ENCODE measurements around the gene ARL17B.
"Not testable (repeated sequence)": the region's sequence is repeated elsewhere in the genome, so short reads cannot be mapped to it uniquely, and the experiment has no call there.

Gene ARL17B

DNA sequence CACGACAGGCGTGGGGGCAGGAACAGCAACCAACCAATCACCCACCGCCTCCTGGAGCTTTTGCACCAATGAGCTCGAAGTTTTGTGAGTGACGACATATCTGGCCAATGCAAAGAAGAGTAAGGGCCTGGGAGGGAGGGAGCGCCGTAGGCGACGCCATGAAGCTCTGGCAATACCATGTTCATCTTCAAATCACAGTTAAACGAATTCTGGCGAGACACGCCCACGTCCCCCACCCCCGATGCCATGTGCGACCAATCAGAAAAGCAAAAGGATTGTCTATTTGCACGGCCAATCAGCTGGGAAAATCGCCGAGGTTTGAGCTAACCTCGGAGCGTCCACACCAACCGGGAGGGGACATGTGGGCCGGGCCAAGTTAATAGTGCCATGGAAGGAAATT is at the start of gene ARL17B:
ARL17B (minus strand) TSS at position 12 of the 400 bp plus-strand sequence. CDS start 3,369 bp downstream, outside the sequence.
- not testable (repeated sequence) for DNase-seq (ENCODE audit: low spot score)

DNA sequence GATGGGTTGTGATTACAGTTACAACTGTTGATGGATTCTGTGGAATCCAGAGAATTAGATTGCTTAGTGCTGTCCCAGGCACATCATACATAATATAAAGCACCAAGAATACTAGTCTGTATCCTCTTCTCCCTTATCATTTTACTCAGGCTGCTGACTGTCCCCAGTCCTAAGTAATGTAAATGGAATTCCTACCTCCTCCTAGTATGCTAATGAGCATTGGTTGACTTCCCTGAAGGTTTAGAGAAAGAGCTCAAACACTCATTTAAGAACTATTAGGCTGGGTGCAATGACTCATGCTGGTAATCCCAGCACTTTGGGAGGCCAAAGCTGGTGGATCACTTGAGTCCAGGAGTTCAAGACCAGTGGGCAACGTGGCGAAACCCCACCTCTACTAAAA is 48.3 kb upstream of the ARL17B start:
- DNase-seq (ENCODE audit: low spot score): not testable (repeated sequence)

DNA sequence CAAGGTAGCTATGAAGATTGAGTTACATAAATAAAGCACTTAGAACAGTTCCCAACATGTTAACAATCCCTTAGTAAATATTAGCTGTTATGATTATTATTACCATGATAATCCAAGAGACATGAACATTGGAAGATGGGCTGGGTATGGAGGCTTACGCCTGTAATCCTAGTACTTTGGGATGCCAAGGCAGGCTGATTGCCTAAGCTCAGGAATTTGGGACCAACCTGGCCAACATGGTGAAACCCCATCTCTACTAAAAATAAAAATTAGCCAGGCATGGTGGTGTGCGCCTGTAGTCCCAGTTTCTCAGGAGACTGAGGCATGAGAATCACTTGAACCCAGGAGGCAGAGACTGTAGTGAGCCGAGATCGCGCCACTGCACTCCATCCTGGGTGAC is 45.6 kb upstream of the ARL17B start:
- DNase-seq (ENCODE audit: low spot score): not testable (repeated sequence)

DNA sequence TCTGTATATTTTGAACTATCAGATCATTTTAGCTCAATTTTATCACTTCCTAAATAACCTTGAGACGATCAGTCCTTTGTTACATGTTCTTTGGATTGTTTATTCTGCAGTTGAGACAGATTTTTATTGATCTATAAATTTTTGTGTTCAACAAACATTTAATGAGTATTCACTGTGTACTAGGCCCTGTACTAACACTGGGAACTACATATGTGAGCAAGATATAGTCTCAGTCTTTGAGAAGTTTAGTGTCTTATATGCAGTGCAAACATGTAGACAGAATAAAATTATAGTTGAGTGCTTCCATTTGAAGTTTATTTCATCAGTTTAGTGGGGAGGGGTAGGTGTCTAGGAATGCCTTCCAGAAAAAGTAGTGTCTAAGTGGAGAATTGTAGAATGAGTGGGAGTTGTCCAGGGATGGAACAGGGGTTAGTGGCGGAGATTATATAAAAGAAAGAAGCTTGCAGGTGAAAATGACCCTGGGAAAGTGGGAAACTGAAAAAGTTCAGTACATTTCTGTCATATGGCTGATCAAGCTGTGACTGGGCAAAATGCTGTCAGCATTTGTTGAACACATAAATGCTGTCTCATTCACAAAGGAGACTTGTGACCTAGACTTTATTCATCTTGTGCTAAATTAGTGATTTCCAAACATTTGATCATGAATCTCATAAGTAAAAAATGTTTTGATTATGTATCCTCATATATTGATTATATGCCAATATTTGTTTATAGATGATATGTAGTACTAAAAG is 39.6 kb upstream of the ARL17B start:
- not testable (repeated sequence) for DNase-seq (ENCODE audit: low spot score)

DNA sequence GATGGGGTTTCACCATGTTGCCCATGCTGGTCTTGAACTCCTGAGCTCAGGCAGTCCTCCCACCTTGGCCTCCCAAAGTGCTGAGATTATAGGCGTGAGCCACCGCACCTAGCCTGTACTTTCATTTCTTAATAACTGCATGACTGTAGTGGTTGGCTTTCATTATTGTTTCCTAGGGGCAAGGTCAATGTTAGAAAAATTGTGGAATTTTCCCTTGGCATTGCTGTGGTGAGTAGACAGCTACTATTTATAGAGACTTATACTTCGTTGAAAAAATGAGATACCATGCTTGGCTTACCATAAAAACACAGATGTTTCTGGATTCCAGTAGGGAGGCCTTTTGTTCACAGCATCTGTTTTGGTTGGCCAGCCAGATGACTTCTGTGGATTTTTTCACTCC is 39.0 kb upstream of the ARL17B start:
- not testable (repeated sequence) for DNase-seq (ENCODE audit: low spot score)

DNA sequence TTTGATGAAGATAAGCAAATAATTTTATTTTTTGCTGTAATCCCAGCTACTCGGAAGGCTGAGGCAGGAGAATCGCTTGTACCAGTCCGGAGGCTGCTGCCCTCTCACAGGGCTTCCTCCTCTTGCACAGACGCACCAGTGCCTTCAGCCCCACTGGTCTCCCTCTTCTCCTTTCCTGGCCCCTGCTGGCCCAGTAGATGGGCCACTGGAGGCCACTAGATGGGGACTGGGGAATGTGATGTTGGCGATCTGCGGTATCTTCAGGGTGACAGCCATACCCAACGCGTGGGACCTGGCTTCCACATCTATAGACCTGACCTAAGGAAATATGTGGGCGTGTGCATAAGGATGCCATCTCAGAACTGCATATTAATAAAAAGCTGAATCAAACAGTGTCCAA is 38.4 kb upstream of the ARL17B start:
- DNase-seq (ENCODE audit: low spot score): not testable (repeated sequence)

DNA sequence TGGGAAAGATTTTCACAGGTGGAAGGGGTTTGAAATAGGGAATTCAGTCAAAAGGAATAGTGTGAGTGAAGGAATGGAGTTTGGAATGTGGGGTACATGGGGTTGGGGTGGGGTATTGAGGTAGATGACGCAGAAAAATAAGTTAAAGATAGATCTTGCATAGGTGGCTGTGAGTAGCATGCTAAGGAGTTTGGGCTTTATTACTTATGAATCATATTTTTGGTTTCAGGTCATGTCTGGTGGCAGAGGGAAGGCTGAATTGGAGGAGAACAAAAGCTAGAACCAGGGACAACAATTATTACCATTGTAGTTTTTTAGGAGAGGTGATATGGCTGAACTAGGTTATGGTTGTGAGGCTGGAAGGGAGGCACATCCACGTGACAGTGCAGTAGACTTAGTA is 34.7 kb upstream of the ARL17B start:
- not testable (repeated sequence) for DNase-seq (ENCODE audit: low spot score)

DNA sequence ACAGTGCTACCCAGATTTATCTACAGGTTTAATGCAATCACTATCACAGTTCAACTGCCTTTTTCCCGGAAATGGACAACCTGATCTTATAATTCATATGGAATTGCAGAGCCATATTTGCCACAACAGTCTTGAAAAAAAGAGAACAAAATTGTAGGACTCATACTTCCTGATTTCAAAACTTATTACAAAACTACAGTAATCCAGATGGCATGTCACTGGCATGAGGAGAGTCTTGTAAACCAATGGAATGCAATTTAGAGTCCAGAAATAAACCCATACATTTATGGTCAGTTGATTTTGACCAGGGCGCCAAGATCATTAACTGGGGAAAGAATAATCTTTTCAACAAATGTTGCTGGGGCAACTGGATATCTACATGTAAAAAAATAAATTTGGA is 32.1 kb upstream of the ARL17B start:
- DNase-seq (ENCODE audit: low spot score): not testable (repeated sequence)

DNA sequence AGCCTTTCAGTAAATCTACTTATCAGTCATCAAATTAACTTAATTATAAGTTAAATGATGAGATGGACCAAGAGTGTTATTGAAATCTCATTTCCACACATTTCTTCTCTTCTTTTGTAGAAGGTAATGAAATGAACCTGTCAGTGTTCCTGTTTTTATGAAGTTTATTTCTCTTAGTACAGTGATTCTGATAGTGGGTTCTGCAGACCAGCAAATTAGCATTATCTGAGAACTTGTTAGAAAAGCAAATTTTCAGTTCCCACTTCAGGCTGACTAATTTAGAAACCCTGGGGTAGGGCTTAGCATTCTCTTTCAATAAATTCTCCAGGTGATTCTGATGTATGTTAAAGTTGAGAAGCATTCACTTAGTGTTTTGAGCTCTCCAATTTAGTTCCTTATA is 23.9 kb upstream of the ARL17B start:
- DNase-seq (ENCODE audit: low spot score): not testable (repeated sequence)

DNA sequence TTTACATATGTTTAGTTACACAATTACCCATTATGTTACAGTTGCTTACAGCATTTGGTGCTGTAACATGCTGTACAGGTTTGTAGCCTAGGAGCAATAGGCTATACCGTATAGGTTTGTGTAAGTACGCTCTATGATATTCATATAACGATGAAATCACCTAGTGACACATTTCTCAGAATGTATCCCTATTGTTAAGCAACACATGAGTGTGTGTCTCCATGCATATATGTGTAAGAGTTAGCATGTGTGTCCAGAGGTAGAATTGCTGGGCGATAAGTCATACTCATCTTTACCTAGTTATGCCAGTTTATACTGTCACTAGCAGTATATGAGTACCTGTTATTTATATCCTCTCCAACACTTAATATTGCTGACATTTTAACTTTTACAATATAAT is 21.6 kb upstream of the ARL17B start:
- DNase-seq (ENCODE audit: low spot score): not testable (repeated sequence)

DNA sequence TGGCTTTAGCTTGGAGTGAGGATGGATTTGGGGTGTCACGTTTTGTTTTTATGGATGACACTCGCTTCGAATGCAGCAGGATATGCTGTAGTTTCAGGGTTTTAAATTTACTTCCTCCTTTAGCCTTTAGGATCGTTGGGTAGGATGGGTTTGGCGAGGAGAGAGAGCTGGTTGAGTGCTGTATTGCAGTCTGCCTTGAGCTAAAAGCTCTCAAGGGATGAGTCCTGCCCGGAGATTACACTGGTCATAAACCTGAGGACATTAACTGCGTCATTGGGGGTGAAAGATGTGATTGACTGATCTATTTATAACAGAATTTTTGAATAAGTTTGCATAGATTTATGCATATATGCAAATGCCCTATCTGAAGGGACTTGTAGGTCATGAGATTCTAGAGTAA is 11.9 kb upstream of the ARL17B start:
- DNase-seq (ENCODE audit: low spot score): not testable (repeated sequence)

DNA sequence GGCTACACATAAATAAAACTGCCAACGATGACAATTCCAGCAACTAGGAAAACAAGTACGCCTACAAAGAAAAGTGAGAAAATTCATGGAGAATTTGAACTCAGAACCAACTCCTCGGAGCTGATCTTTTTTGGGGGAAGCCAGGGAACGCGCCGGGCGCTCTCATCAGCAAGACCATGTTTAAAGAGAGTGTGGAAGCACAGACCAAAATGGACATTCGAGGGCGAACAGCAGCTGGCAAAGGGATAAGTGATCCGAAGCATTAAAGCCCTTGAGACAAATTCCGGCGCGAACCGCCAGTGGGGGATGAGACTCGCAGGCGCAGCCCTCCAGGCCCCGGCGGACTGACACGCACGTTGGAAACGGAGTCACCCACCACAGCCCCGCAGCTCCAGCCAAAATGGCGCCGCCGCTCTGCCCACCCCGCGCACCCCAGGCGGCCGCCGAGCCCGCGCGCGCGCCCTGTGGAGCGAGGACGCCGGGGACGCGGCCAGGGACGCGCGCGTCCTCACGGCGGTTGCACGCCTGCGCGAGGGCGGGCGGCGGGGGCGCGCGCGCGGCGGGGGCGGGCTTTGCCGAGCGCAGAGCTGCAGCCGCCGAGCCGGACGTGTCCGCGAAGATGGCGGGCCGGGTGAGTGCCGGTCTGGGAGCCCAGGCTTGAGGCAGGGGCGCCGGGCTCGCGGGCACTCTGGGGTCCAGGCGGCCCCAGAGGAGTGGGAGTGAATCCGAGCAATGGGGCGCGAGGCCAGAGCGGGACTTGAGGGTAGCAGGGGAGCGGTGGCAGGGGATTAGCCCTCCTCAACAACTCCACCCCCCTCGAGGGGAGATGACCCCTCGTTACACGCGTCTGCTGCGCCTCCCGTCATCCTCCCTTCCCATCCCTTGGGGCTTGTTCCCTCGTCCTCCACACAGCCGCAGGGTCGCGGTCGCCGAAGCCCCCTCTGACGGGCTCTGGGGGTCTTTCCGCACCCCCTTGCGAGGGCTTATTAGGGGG is 11.0 kb upstream of the ARL17B start:
- DNase-seq (ENCODE audit: low spot score): not testable (repeated sequence)

DNA sequence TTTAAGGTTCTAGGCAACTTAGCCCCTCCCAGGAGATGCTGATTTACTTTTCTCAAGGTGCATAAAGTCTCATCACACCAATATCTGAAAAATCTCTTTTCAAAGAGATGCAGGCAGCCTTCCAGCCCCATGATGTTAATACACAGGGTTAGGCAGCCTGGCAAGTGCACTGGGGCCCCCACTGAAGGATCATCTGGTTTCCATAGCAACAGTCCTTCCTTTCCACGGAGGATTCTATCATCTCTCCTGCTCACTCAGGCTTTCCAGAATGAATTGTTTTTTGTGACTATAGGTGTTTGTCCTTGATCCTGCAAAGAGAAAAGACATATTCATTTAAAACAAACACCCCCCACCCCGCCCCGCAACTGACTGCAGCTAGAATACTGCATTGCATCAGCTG is 6.0 kb upstream of the ARL17B start:
- DNase-seq (ENCODE audit: low spot score): not testable (repeated sequence)

DNA sequence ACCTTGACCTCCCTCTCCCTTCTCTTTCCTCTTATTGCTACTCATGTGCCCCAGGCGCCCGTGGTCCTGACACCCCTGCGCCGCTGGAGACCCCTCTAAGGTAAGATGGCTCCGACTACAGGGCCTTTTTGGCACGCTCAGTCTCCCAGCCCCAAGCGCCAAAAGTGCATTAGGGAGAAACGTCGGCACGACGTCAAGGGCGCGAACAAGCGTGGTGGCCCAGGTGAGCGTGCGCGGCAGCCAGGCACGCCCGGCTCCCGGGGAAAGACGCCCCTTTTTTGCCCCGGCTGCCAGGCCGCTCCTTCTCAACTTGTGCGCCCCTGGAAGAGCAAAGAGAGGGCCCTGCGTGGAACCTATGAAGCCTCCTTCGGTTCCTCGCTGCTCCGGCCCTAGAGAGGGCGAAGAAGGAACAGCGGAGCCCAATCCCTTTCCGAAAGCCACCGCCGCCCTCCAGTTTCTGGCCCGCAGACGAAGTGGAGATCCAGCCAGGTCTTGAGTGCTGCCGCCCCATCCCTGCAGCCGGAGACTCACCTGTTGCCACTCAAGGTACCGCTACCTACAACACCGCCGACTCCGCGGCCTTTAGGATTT is 326 bp downstream of the ARL17B start:
- DNase-seq (ENCODE audit: low spot score): not testable (repeated sequence)

DNA sequence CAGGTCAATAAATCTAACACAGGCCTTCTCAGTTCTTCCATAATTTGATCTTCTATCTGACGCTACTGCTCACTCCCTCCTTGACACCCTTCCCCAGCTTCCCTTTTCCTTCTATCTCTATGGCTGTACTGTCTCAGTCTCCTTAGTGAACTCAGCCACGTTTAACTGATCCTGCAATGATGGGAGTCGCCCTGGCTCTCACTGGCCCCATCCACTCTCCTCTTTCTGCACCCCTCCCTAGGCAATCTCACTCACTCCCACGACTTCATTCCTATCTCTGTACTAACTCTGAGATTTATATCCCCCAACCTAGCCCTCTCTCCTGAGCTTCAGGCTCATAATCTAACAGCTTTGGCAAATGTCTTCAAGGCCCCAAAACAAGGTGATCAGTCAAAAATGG is 7.7 kb downstream of the ARL17B start:
- DNase-seq (ENCODE audit: low spot score): not testable (repeated sequence)

DNA sequence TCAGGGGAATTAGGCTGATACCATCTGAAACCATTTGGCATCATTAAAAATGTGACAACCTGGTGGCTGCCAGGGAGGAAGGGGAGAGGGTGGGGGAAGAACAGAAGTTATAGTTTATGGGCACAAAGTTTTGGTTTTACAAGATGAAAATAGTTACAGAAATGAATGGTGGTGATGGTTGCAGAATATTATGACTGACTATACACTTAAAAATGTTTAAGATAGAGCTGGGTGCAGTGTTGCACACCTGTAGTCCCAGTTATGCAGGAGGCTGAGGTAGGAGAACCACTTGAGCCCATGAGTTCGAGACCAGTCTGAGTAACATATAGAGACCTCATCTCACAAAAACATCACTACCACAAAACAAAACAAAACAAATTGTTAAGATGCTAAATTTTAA is 12.5 kb downstream of the ARL17B start:
- not testable (repeated sequence) for DNase-seq (ENCODE audit: low spot score)

DNA sequence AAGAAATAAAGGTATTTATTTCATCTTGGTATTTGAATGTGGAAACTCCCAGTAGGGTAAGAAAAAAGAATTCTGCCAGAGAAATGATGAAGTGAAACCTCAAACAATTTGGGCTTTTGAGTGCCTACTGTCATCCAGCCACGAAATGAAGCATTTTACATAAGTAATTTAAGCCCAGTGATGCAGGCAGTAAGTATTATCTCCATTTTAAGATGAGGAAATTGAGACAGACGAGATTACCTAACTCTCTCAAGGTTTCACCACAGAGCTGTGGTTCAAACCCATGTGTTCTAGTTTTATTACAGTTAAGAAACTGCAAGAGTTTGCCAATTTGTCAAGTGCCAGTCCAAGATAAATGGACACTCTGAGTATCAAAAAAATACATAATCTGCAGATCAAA is 13.2 kb downstream of the ARL17B start:
- DNase-seq (ENCODE audit: low spot score): not testable (repeated sequence)

DNA sequence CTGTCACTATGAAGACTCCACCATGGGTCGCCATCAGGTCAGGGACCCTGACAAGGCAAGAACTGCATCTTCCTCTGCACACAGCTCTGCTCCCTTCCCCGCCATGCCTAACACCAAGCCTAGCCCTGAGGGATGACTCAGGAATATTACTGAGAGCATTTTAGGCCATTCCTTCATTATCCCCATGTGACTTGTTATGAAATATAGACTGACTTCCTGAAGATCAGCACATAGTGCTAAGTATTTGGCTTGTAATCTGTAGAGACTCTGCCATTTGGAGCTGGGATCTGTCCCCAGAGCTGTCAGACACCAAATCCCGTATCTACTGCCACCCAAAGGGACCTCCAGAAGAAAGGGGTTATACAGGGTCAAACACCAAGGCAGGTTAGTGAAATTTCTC is 19.4 kb downstream of the ARL17B start:
- DNase-seq (ENCODE audit: low spot score): not testable (repeated sequence)

DNA sequence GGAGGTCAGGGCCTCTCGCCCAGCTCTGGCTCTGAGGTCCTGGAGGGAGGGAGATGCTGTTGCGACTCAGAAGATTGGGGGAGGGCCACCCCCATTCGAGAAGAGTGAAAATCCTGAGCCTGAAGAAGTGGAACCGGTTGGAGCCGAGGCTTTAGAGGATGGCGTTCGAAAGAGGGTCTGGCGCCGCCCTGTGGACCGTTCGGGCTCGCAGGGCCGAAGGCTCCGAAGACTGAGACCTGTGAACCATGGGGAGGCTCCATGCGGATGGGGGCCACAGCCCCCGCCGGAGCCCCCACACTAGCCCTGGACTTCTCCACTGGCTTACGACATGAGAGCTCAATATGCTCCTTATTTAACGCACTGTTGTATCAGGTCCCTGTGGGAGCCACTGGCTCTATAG is 20.3 kb downstream of the ARL17B start:
- not testable (repeated sequence) for DNase-seq (ENCODE audit: low spot score)

DNA sequence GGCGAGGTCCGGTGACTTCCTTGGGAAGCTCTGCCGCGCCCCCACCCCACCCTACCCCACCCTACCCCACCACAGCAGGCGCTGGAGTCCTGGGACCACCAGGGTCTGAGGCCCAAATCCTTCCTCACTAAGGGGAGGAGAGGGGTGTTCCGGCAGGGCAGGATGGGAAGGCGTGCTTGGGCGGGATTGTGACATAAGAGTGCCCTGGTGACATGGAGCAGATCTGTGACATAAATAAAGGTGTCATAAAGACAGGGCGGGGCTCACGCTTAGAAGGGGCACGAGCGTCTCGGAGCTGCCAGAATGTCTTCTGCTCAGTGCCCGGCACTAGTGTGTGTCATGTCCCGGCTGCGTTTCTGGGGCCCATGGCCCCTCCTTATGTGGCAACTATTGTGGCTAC is 66.7 kb downstream of the ARL17B start, which contains the start of gene LRRC37A:
LRRC37A (plus strand) TSS at position 301 of the 400 bp plus-strand sequence; CDS start at position 304, 3 bp downstream.
- not testable (repeated sequence) for DNase-seq (ENCODE audit: low spot score)

DNA sequence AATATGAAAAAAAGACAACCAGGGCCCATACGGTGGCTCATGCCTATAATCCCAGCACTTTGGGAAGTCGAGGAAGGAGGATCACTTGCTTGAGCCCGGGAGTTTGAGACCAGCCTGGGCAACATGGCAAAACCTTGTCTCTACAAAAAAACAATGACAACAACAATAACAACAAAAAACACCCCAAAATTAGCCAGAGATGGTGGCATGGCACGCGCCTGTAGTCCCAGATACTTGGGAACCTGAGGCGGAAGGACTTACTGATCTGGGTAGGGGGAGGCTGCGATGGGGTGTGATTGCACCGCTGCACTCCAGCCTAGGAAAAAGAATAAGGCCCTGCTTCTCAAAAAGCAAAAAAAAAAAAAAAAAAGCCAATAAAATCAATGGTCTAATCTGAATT is 69.9 kb downstream of the ARL17B start:
- not testable (repeated sequence) for DNase-seq (ENCODE audit: low spot score)

DNA sequence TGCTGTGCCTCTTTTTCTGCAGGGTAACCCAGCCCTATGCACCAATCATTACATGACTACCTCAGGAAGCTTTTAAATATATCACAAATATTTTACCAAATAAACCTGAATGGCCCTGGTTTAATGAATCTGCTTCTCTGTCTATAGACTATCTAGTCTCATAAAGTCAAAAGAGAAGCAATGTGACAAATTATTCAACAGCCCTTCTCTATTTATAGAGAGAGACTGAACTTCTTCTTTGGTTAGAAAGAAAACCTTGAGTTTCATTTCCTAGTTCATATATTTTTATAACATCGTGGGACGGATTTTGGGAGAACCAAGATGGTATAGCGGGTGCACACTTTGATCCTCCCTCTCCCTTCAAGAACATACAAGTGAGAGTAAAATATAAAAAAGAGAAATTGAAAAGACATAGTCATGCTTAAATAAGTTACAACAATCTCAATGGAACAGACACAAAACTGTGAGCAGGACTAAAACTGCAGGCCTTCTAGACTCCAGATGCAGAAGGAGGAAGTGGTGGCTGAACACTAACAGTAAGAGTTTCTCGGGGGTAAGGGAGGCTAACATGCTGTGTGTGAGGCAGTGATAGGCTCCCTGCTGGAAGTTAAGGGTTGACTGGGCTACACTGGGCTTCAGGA is 70.5 kb downstream of the ARL17B start:
- not testable (repeated sequence) for DNase-seq (ENCODE audit: low spot score)
